Panc1 (cell line): ENCODE results near the gene PGM2. TPM values are rescaled to one million over a fixed set of nuclear protein-coding genes. Genes with fewer than 3 reads are reported as not detected.
"Not testable (repeated sequence)": the region's sequence is repeated elsewhere in the genome, so short reads cannot be mapped to it uniquely, and the experiment has no call there.

Source experiments
- ATAC-seq: fragments of 200-7000 bp; cut with Tn5 transposase; 2 replicates; pipeline ENCODE4 v1.9.1; 2020; ENCODE audit warnings: mild to moderate bottlenecking, moderate library complexity
- BruUV-seq: library from RNA; stranded (reverse); fragments of 400-500 nt; replicated peaks from 2 replicates; lab custom pipeline; 2021; lab: Mats Ljungman, UMichigan
- CTCF ChIA-PET: fragments of 300-600 bp; sonication (Branson Sonifier 250); formaldehyde crosslinking; loops from one replicate; lab custom pipeline; 2022; ENCODE audit warnings: antibody characterized with exemption; lab: Charles Lee
- POLR2A ChIA-PET: fragments of 300-600 bp; sonication (Branson Sonifier 250); formaldehyde crosslinking; loops from one replicate; lab custom pipeline; 2022; ENCODE audit warnings: antibody characterized with exemption; lab: Charles Lee
- DNase-seq: peaks from one replicate; pipeline ENCODE4 v3.0.0-alpha.2; 2010; ENCODE audit warnings: low read depth, low spot score
- H3K27ac ChIP-seq: 2 replicates; pipeline ENCODE4 v1.5.1; 2011; ENCODE audit warnings: mild to moderate bottlenecking, low read length, inconsistent platforms
- H3K27me3 ChIP-seq: fragments of 200-500 bp; sonication (Bioruptor generic); 2 replicates; pipeline ENCODE4 v1.6.0; 2014; ENCODE audit warnings: low read length, inconsistent platforms; ENCODE audit not compliant: control insufficient read depth, insufficient read depth
- H3K36me3 ChIP-seq: fragments of 200-500 bp; sonication (Bioruptor generic); 2 replicates; pipeline ENCODE4 v1.5.1; 2014; ENCODE audit warnings: inconsistent platforms, mild to moderate bottlenecking, low read length, moderate library complexity; ENCODE audit not compliant: control insufficient read depth, insufficient read depth
- H3K4me1 ChIP-seq: 2 replicates; pipeline ENCODE4 v1.5.1; 2011; ENCODE audit warnings: inconsistent platforms, mild to moderate bottlenecking, low read length, moderate library complexity; ENCODE audit not compliant: control insufficient read depth, insufficient read depth
- H3K4me3 ChIP-seq, 2 experiments: 2 replicates each; pipeline ENCODE4 v1.5.1; 2011 to 2012; ENCODE audit warnings: low read depth in 2 of 2, low read length in 2 of 2, mild to moderate bottlenecking in 2 of 2, inconsistent platforms in 1 of 2, moderate library complexity in 1 of 2
- H3K9me3 ChIP-seq: fragments of 200-500 bp; sonication (Bioruptor generic); 2 replicates; pipeline ENCODE4 v1.5.1; 2014; ENCODE audit warnings: low read depth, mild to moderate bottlenecking, inconsistent platforms, low read length, moderate library complexity; ENCODE audit not compliant: control insufficient read depth, insufficient read depth
- CTCF ChIP-seq: fragments of 450-650 bp; IDR thresholded peaks from 2 replicates; pipeline ENCODE4 v1.5.1; 2017; ENCODE audit warnings: mild to moderate bottlenecking
- POLR2AphosphoS5 ChIP-seq: IDR thresholded peaks from 2 replicates; pipeline ENCODE4 v1.6.1; 2012; ENCODE audit warnings: mild to moderate bottlenecking, low read depth, low read length, moderate library complexity
- SIN3A ChIP-seq: IDR thresholded peaks from 2 replicates; pipeline ENCODE4 v1.6.1; 2012; ENCODE audit warnings: low read depth, mild to moderate bottlenecking, low read length, moderate library complexity, borderline replicate concordance; ENCODE audit not compliant: insufficient read depth
- TCF7L2 ChIP-seq: IDR thresholded peaks from 2 replicates; pipeline ENCODE4 v1.6.1; 2011; ENCODE audit warnings: mild to moderate bottlenecking, low read depth, low read length, inconsistent platforms
- in situ Hi-C: cut with HindIII; loops from 2 replicates; pipeline ENCODE4 v1.10.0; 2016; ENCODE audit warnings: low sequenced_read_pairs, low pct_unique_long_range_greater_than_20kb
- intact Hi-C: fragments of 100-400 bp; cut with micrococcal nuclease; formaldehyde crosslinking; loops from one replicate; pipeline ENCODE4 v1.10.0; 2022; ENCODE audit not compliant: unreplicated experiment
- total RNA-seq: library from RNA; stranded (reverse); gene quantifications from one replicate; pipeline ENCODE4 v1.2.1, GENCODE V29; 2021; ENCODE audit not compliant: unreplicated experiment
- TF ChIP-seq, protein P1 (sequence below), 2 experiments: IDR thresholded peaks; 2 replicates each; pipeline ENCODE4 v1.6.1; 2011 to 2012; ENCODE audit warnings: low read depth in 2 of 2, control low read depth in 1 of 2, low read length in 1 of 2, mild to moderate bottlenecking in 1 of 2, moderate library complexity in 1 of 2; ENCODE audit not compliant: insufficient read depth in 1 of 2

PGM2 gene
- total RNA-seq, 1 experiment from 2014 or later, result 15.4 TPM

DNA sequence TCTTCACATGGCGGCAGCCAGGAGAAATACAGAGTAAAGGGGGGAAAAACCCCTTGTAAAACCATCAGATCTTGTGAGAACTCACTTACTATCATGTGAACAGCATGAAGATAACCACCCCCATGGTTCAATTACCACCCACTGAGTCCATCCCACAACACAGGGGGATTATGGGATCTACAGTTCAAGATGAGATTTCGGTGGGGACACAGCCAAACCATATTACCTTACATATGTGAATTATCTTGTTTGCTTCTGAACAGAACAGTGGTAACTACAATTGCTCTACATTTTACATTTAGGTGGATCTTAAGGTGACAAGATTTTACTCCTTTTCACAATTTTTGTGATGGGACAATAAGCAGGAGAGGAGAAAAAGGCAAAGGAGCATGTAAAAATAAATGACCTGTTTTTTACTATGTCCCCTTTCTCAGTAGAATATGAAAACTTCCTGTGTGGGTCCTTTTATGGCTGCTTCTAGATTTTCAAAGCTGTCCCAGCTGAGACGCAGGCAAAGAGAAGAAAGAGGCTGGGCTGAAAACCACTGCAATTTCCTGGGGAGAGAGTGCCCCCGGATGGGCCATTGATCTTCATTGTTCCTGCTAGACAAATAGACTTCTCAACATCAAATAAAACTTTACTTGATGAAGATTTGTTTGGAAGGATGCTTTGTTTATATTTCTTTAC, 45.9 kb upstream of the PGM2 start:
- H3K9me3 ChIP-seq, result no peaks in the 10 kb centered on the region
- ATAC-seq (no peak), DNase-seq (no peak)
- TF ChIP-seq, protein P1, sequence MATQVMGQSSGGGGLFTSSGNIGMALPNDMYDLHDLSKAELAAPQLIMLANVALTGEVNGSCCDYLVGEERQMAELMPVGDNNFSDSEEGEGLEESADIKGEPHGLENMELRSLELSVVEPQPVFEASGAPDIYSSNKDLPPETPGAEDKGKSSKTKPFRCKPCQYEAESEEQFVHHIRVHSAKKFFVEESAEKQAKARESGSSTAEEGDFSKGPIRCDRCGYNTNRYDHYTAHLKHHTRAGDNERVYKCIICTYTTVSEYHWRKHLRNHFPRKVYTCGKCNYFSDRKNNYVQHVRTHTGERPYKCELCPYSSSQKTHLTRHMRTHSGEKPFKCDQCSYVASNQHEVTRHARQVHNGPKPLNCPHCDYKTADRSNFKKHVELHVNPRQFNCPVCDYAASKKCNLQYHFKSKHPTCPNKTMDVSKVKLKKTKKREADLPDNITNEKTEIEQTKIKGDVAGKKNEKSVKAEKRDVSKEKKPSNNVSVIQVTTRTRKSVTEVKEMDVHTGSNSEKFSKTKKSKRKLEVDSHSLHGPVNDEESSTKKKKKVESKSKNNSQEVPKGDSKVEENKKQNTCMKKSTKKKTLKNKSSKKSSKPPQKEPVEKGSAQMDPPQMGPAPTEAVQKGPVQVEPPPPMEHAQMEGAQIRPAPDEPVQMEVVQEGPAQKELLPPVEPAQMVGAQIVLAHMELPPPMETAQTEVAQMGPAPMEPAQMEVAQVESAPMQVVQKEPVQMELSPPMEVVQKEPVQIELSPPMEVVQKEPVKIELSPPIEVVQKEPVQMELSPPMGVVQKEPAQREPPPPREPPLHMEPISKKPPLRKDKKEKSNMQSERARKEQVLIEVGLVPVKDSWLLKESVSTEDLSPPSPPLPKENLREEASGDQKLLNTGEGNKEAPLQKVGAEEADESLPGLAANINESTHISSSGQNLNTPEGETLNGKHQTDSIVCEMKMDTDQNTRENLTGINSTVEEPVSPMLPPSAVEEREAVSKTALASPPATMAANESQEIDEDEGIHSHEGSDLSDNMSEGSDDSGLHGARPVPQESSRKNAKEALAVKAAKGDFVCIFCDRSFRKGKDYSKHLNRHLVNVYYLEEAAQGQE (IDR thresholded peaks at IDR 0.05; ENCODE audit: insufficient read depth in 1 of 2, low read depth in 2 of 2, low read length in 1 of 2), result no peak
- TF ChIP-seq TCF7L2 (no peak), POLR2AphosphoS5 (no peak), CTCF (no peak), SIN3A (no peak)
- H3K27ac ChIP-seq, result no peak overlapping the region
- POLR2A ChIA-PET, result no interaction called here
- no TSS peak for BruUV-seq
- in situ Hi-C loops, result no loop called here
- no peaks in the 10 kb centered on the region for H3K36me3 ChIP-seq
- H3K4me3 ChIP-seq, result no peak overlapping the region
- no peaks in the 10 kb centered on the region for H3K27me3 ChIP-seq
- CTCF ChIA-PET, result no interaction called here
- intact Hi-C loops, result no loop called here
- no peaks in the 10 kb centered on the region for H3K4me1 ChIP-seq

DNA sequence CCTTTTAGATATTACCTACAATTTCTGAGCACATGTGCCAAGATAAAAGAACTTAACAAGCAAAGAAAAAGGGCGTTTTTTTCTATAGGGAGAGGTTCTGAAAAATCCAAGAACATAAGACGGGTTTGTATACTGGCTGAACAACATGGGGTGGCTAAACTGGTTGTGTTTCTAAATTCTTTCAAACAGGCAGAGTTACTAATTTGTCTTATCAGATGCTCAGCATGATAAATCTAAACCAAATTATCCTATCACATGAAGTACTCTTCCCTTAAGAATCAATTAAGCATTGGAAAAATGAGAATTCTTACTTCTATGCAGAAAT, 45.4 kb upstream of the PGM2 start:
- no peaks in the 10 kb centered on the region for H3K36me3 ChIP-seq
- H3K27me3 ChIP-seq, result no peaks in the 10 kb centered on the region
- no TSS peak for BruUV-seq
- no peaks in the 10 kb centered on the region for H3K4me1 ChIP-seq
- ChIA-PET CTCF (no interaction called here), POLR2A (no interaction called here)
- ATAC-seq, result no peak
- DNase-seq, result no peak
- no peak overlapping the region for H3K27ac ChIP-seq
- TF ChIP-seq, protein P1 (IDR thresholded peaks at IDR 0.05; ENCODE audit: insufficient read depth in 1 of 2, low read depth in 2 of 2, low read length in 1 of 2), result no peak
- TF ChIP-seq POLR2AphosphoS5, result no peak
- TF ChIP-seq SIN3A, result no peak
- TF ChIP-seq CTCF, result no peak
- TF ChIP-seq TCF7L2, result no peak
- in situ Hi-C loops (no loop called here), intact Hi-C loops (no loop called here)
- H3K4me3 ChIP-seq, result no peak overlapping the region
- H3K9me3 ChIP-seq, result no peaks in the 10 kb centered on the region

- in situ Hi-C loops, ATAC-seq: not testable (repeated sequence)
- POLR2A ChIA-PET, result interaction anchor here (0.6 kb wide), 1 partner anchor 180 kb away, joined by 3 read pairs; no protein-coding TSS in a partner anchor
These were observed 40.2 kb upstream of the PGM2 start for GRCh38 chr4:37786267-37786666.

More at GRCh38 chr4:37786267-37786666, 40.2 kb upstream of the PGM2 start:
- H3K4me3 ChIP-seq, intact Hi-C loops, H3K9me3 ChIP-seq, DNase-seq, BruUV-seq, CTCF ChIA-PET, H3K27ac ChIP-seq, H3K27me3 ChIP-seq, H3K36me3 ChIP-seq, H3K4me1 ChIP-seq: not testable (repeated sequence)
